Common myeloid progenitor, CD34-positive (primary cell): Measurements from ENCODE around the gene CIDEA.

Experiments
- CTCF ChIA-PET: fragments of 350-600 bp; sonication (Branson Sonifier 250); formaldehyde crosslinking; loops from one replicate; lab custom pipeline; 2021; ENCODE audit warnings: antibody characterized with exemption; lab: Charles Lee
- POLR2A ChIA-PET: fragments of 350-600 bp; sonication (Branson Sonifier 250); formaldehyde crosslinking; loops from one replicate; lab custom pipeline; 2021; ENCODE audit warnings: antibody characterized with exemption; lab: Charles Lee
- DNase-seq, 3 donors: peaks; one replicate each; pipeline versions ENCODE4 v3.0.0 to v3.0.0-alpha.2; 2013
- H3K27ac ChIP-seq, 2 experiments: 1 replicate in 1 of 2; 2 replicates in 1 of 2; pipeline ENCODE4 v1.7.0; 2013; ENCODE audit warnings: inconsistent platforms in 2 of 2, low read length in 2 of 2, mild to moderate bottlenecking in 2 of 2, low read depth in 1 of 2, moderate library complexity in 1 of 2; ENCODE audit not compliant: severe bottlenecking in 2 of 2, insufficient read depth in 1 of 2, poor library complexity in 1 of 2
- H3K27me3 ChIP-seq, 5 experiments: replicated peaks in 2 of 5; 1 replicate in 3 of 5; 2 replicates in 2 of 5; pipeline versions ENCODE4 v1.6.1 to v1.7.0; 2013; ENCODE audit warnings: low read length in 4 of 5, mild to moderate bottlenecking in 2 of 5, moderate library complexity in 2 of 5, inconsistent platforms in 1 of 5; ENCODE audit not compliant: insufficient read depth in 5 of 5, control insufficient read depth in 4 of 5
- H3K36me3 ChIP-seq, 4 experiments: 1 replicate in 2 of 4; 2 replicates in 2 of 4; pipeline versions ENCODE4 v1.6.1 to v1.7.0; 2013; ENCODE audit warnings: low read length in 3 of 4, control low read depth in 1 of 4, mild to moderate bottlenecking in 1 of 4; ENCODE audit not compliant: control insufficient read depth in 4 of 4, insufficient read depth in 4 of 4
- H3K4me1 ChIP-seq, 4 experiments: 1 replicate in 3 of 4; 2 replicates in 1 of 4; pipeline versions ENCODE4 v1.6.1 to v1.7.1; 2013; ENCODE audit warnings: low read length in 3 of 4, mild to moderate bottlenecking in 3 of 4, control low read depth in 1 of 4, inconsistent platforms in 1 of 4, moderate library complexity in 1 of 4; ENCODE audit not compliant: control insufficient read depth in 4 of 4, insufficient read depth in 4 of 4; ENCODE audit errors: control extremely low read depth in 1 of 4
- H3K4me3 ChIP-seq, 7 experiments: 1 replicate in 4 of 7; 2 replicates in 3 of 7; pipeline versions ENCODE4 v1.5.1 to v1.7.0; 2013; ENCODE audit warnings: mild to moderate bottlenecking in 7 of 7, low read length in 6 of 7, moderate library complexity in 6 of 7, inconsistent platforms in 2 of 7, low read depth in 2 of 7, control low read depth in 1 of 7; ENCODE audit not compliant: insufficient read depth in 4 of 7, control insufficient read depth in 1 of 7; ENCODE audit errors: extremely low read depth in 1 of 7
- H3K9me3 ChIP-seq, 5 experiments: 1 replicate in 4 of 5; 2 replicates in 1 of 5; pipeline versions ENCODE4 v1.6.1 to v1.7.1; 2013; ENCODE audit warnings: low read length in 4 of 5, mild to moderate bottlenecking in 2 of 5, inconsistent platforms in 1 of 5, low read depth in 1 of 5, moderate library complexity in 1 of 5; ENCODE audit not compliant: control insufficient read depth in 4 of 5, insufficient read depth in 2 of 5; ENCODE audit errors: control extremely low read depth in 1 of 5
- WGBS: methylation state at CpG from one replicate; pipeline ENCODE4 v1.1.5; 2013; ENCODE audit not compliant: insufficient coverage; 5-methylcytosine and 5-hydroxymethylcytosine counted together

CIDEA gene

DNA sequence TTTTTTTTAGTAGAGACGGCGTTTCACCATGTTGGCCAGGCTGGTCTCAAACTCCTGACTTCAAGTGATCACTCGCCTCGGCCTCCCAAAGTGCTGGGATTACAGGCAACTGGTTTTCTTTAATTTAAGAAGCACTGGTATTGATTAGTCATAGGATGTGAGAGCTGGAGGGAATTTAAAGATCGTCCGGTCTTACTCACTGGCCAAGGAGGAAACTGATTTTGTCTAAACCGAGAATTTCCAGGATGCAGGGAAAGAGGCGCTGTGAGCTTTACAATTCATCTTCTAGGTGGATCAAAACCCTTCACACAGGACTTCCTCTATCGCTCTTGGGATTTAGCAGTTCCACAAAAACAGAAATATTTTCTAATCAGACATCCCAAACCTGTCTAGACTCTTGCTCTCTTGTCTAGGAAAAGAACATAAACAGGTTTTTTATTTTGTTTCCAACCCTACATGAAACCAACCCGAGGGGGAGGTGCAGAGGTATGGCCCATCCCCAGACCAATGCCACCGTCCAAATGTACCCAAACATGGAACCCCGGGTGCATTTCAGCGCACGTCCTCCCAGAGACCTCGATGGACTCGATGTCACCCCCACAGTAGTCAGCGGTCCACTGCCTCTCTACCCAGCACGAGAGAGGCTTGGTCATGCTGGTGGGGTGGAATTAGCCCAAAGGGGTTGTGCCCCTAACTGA, 41.4 kb downstream of the CIDEA start:
- Histone ChIP-seq H3K4me1 (peaks cover 0 to 8% (median 0%) of the 10 kb centered on the region in 4 experiments), H3K36me3 (no peaks in the 10 kb centered on the region), H3K4me3 (no peak overlapping the region), H3K27ac (no peak overlapping the region), H3K27me3 (peaks cover 0 to 4% (median 0%) of the 10 kb centered on the region in 5 experiments), H3K9me3 (peaks cover 0 to 3% (median 1%) of the 10 kb centered on the region in 5 experiments)
- DNase-seq, result no peak
- ChIA-PET POLR2A (no interaction called here), CTCF (interaction anchor here (0.6 to 1.3 kb wide), 2 partner anchors 10 to 15 kb away, joined by 3 read pairs; no protein-coding TSS in a partner anchor)
- 96% methylated on average over 14 of the region's 18 CpGs for WGBS

DNA sequence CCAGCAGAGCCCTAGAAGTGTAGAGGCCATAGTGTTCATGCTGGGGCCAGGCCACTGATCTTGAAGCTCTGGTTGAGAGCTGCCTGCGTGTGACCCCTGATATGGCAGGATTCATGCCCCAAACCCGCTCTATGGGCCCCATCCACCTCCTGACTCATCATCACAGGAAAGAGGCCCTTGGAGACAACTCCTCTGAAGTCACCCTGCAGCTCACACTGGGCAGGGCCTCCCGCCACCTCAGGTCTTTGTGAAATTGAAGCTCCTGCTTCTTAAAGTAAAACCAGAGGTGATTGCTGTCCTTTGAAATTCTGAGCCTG, 41.9 kb downstream of the CIDEA start:
- CTCF ChIA-PET, result interaction anchor here (1.0 to 1.3 kb wide), 2 partner anchors 11 to 18 kb away, joined by 3 to 4 read pairs; no protein-coding TSS in a partner anchor
- POLR2A ChIA-PET, result interaction anchor here (0.5 kb wide), 1 partner anchor 17 kb away, joined by 3 read pairs; no protein-coding TSS in a partner anchor
- 91% methylated on average over 3 of the region's 3 CpGs for WGBS
- Histone ChIP-seq H3K36me3 (no peaks in the 10 kb centered on the region), H3K4me3 (no peak overlapping the region), H3K27me3 (peaks cover 0 to 4% (median 0%) of the 10 kb centered on the region in 5 experiments), H3K27ac (no peak overlapping the region), H3K9me3 (peaks cover 0 to 3% (median 1%) of the 10 kb centered on the region in 5 experiments), H3K4me1 (peaks cover 0 to 8% (median 0%) of the 10 kb centered on the region in 4 experiments)
- DNase-seq, result no peak

DNA sequence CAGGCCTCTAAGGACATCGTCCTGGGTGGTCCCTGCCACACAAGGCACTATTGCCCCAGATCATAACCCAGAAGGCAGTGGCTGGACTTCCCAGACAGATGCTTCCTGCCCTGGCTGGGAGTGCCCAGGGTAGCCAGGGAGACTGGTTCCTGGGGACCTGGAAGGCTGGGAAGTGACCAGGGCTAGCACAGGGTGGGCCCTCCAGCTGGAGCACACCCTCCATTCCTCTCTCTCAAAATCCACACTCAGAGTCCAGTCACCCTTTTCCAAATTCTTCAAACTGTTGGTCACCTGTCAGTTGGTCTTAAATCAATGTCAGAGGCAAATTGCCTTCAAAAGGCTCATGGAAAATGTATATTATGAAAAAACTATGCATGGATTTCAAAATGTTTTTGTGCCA, 42.3 kb downstream of the CIDEA start:
- 100% methylated on average over 1 of the region's 1 CpG for WGBS
- ChIA-PET CTCF (interaction anchor here (1.0 to 1.3 kb wide), 2 partner anchors 11 to 18 kb away, joined by 3 to 4 read pairs; no protein-coding TSS in a partner anchor), POLR2A (interaction anchor here (0.5 kb wide), 1 partner anchor 16 kb away, joined by 3 read pairs; no protein-coding TSS in a partner anchor)
- H3K36me3 ChIP-seq, result no peaks in the 10 kb centered on the region
- no peak overlapping the region for H3K4me3 ChIP-seq
- no peak for DNase-seq
- peaks cover 0 to 4% (median 0%) of the 10 kb centered on the region in 5 experiments for H3K27me3 ChIP-seq
- peaks cover 0 to 3% (median 1%) of the 10 kb centered on the region in 5 experiments for H3K9me3 ChIP-seq
- peaks cover 0 to 5% (median 0%) of the 10 kb centered on the region in 4 experiments for H3K4me1 ChIP-seq
- no peak overlapping the region for H3K27ac ChIP-seq

DNA sequence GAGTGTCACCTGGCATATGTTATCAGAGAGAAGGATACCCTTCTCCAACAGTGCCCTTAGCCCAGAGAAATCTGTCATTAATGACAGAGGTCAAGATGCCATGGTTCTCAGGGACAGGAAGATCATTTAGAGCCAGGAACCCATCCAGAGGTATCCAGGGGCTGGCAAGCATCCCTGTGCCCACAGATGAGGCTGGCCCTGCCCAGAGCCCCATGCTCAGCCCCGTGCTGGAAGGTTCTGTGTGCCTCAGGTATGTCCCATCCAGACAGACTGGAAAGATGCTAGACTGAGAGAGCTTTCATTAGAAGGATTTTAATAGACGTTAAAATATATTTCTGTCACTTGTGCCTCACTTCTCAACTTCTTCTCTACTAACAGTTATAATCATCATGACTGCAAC, 45.7 kb downstream of the CIDEA start:
- H3K4me3 ChIP-seq, result no peak overlapping the region
- peaks cover 0 to 6% (median 4%) of the 10 kb centered on the region in 5 experiments for H3K27me3 ChIP-seq
- peaks cover 0 to 5% (median 0%) of the 10 kb centered on the region in 4 experiments for H3K4me1 ChIP-seq
- H3K9me3 ChIP-seq, result peaks cover 0 to 3% (median 1%) of the 10 kb centered on the region in 5 experiments
- ChIA-PET POLR2A (no interaction called here), CTCF (interaction anchor here (1.0 to 1.1 kb wide), 2 partner anchors 11 to 19 kb away, joined by 3 to 4 read pairs; no protein-coding TSS in a partner anchor)
- no peak overlapping the region for H3K27ac ChIP-seq
- 92% methylated on average over 2 of the region's 2 CpGs for WGBS
- no peaks in the 10 kb centered on the region for H3K36me3 ChIP-seq
- DNase-seq, result no peak

DNA sequence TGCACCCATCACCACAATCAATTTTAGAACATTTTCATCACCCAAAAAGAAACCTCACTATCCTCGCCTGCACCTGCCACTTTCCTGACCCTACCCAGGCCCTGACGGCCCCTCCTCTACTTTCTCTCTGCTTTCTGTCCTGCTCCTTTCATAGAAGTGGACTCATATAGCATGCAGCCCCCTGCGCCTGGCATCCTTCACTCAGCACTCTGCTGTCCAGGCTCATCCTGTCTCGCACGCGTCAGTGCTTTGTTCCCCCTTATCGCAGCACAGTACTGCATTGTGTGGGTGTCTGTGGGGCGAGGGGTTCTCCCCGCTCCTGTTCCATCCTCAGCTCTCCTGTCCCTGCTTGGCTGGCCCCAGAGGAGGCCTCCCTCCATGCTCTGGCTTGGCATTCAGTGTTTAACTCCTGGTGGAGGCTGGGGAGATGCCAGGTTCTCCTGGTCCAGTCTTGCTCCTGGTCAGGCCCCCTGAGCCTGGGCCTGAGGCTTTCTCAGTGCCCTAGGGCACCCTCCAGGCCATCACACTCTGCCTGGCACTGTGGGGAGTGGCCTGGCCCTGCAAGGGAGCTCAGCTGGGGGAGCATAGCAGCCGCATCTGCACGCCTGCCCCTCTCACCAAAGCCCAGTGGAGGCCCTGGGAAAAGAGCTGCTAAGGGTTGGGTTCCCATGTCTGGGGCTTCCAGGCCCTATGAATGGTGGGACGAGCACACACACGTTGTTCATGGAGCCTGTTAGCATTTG, 47.3 kb downstream of the CIDEA start:
- POLR2A ChIA-PET, result no interaction called here
- Histone ChIP-seq H3K4me1 (peaks cover 0 to 5% (median 2%) of the 10 kb centered on the region in 4 experiments), H3K27ac (no peak overlapping the region), H3K27me3 (peaks cover 0 to 22% (median 10%) of the 10 kb centered on the region in 5 experiments), H3K9me3 (peaks cover 0 to 3% (median 1%) of the 10 kb centered on the region in 5 experiments), H3K4me3 (no peak overlapping the region), H3K36me3 (no peaks in the 10 kb centered on the region)
- DNase-seq, result no peak
- 98% methylated on average over 10 of the region's 13 CpGs for WGBS
- CTCF ChIA-PET, result interaction anchor here (2.8 kb wide), 1 partner anchor 14 kb away, joined by 7 read pairs; no protein-coding TSS in a partner anchor

DNA sequence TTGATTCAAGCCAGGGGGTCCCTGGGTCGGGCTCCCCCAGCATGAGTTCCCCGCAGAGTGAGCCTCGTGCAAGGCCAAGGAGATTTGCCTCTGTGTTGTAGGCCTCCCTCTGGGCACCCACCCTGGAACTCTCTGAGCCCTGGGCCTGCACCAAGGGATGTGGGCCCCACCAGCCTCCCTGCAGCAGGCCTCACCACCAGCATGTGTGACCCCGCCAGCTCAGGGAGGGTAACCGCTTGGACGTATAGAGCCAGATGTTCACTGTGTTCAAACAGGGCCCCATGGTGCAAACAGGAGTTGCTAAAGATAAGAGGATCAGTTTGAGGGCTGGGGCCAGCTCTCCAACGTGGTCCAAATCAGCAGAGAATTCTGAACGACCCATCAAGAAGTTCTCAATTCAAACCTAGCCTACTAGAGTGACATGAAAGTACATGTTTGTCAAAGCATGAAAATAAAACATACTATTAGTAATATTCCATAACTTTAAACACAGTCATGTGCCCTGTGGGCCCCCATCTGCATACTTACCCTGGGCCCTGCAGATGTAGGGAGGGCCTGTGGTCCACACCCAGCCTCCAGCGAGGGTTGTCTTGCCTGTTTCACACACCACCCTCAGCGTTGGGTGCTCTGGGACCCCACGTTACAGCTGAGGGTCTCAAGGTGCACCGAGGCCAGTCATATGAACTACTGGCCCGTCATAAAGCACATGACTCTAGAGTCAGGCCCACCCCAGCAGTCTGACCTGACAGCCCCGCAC, 48.4 kb downstream of the CIDEA start:
- DNase-seq, result peak in 1 of 3 donors; percentile 47
- Histone ChIP-seq H3K4me1 (peaks cover 0 to 16% (median 13%) of the 10 kb centered on the region in 4 experiments), H3K9me3 (peaks cover 0 to 3% (median 1%) of the 10 kb centered on the region in 5 experiments), H3K4me3 (no peak overlapping the region), H3K27me3 (peaks cover 0 to 33% (median 16%) of the 10 kb centered on the region in 5 experiments), H3K36me3 (no peaks in the 10 kb centered on the region), H3K27ac (no peak overlapping the region)
- POLR2A ChIA-PET, result no interaction called here
- CTCF ChIA-PET, result interaction anchor here (0.8 to 2.8 kb wide), 3 partner anchors 8 to 15 kb away, joined by 3 to 7 read pairs (median 4); no protein-coding TSS in a partner anchor
- 89% methylated on average over 12 of the region's 14 CpGs for WGBS
